H1 (cell line): ENCODE data around the gene ACTA2. TPM values are rescaled to one million over a fixed set of nuclear protein-coding genes. Genes with fewer than 3 reads are reported as not detected.

ENCODE experiments used
- CTCF ChIA-PET: fragments of 300-600 bp; sonication (Branson Sonifier 250); formaldehyde crosslinking; loops from one replicate; lab custom pipeline; 2021; ENCODE audit not compliant: partially characterized antibody; lab: Charles Lee
- POLR2A ChIA-PET: fragments of 300-600 bp; sonication (Branson Sonifier 250); formaldehyde crosslinking; loops from one replicate; lab custom pipeline; 2021; ENCODE audit warnings: inconsistent platforms; ENCODE audit not compliant: partially characterized antibody; lab: Charles Lee
- DNase-seq, 2 experiments: peaks; one replicate each; pipeline versions ENCODE4 v3.0.0 to v3.0.0-alpha.2; 2010 to 2022; ENCODE audit warnings: low spot score in 2 of 2, low read depth in 1 of 2, mixed read lengths in 1 of 2
- FAIRE-seq: peaks from 2 replicates; lab custom pipeline; 2011; peaks lifted over from hg19 to GRCh38; lab: Jason Lieb, UNC
- H2AFZ ChIP-seq: 2 replicates; pipeline ENCODE4 v1.8.1; 2012; ENCODE audit warnings: low read length, inconsistent platforms
- H2AK5ac ChIP-seq: 2 replicates; pipeline ENCODE4 v1.6.1; 2013; ENCODE audit warnings: low read depth, low read length
- H2BK120ac ChIP-seq: replicated peaks from 2 replicates; pipeline ENCODE3; 2013; ENCODE audit warnings: low read depth, low read length, inconsistent platforms
- H2BK12ac ChIP-seq: 2 replicates; pipeline ENCODE4 v1.6.1; 2013; ENCODE audit warnings: low read depth, low read length
- H2BK15ac ChIP-seq: 2 replicates; pipeline ENCODE4 v1.6.1; 2013; ENCODE audit warnings: low read length
- H2BK20ac ChIP-seq: 2 replicates; pipeline ENCODE4 v1.6.1; 2013; ENCODE audit warnings: low read length
- H2BK5ac ChIP-seq: 2 replicates; pipeline ENCODE4 v1.6.1; 2013; ENCODE audit warnings: low read depth, low read length
- H3K14ac ChIP-seq: 2 replicates; pipeline ENCODE4 v1.6.1; 2013; ENCODE audit warnings: inconsistent platforms; ENCODE audit not compliant: insufficient read length
- H3K18ac ChIP-seq: 2 replicates; pipeline ENCODE4 v1.6.1; 2013; ENCODE audit warnings: low read length; ENCODE audit errors: extremely low read depth
- H3K23ac ChIP-seq: 2 replicates; pipeline ENCODE4 v1.6.1; 2013; ENCODE audit warnings: inconsistent platforms; ENCODE audit not compliant: insufficient read length
- H3K23me2 ChIP-seq: 2 replicates; pipeline ENCODE4 v1.6.1; 2013; ENCODE audit warnings: low read depth, low read length
- H3K27ac ChIP-seq: 2 replicates; pipeline ENCODE4 v1.6.1; 2011; ENCODE audit warnings: low read depth, low read length, inconsistent platforms
- H3K27me3 ChIP-seq, 4 experiments: replicated peaks in 1 of 4; 1 replicate in 1 of 4; 2 replicates in 3 of 4; pipeline versions ENCODE4 v1.6.1 to v1.8.1; 2011 to 2013; ENCODE audit warnings: low read length in 3 of 4, mild to moderate bottlenecking in 3 of 4, inconsistent platforms in 2 of 4, mixed read lengths in 2 of 4, moderate library complexity in 1 of 4; ENCODE audit not compliant: control insufficient read depth in 3 of 4, insufficient read depth in 3 of 4; ENCODE audit errors: extremely low read depth in 1 of 4
- H3K36me3 ChIP-seq, 4 experiments: 2 replicates each; pipeline versions ENCODE4 v1.6.1 to v1.8.1; 2011 to 2013; ENCODE audit warnings: mild to moderate bottlenecking in 4 of 4, low read length in 3 of 4, moderate library complexity in 2 of 4, control low read depth in 1 of 4, inconsistent platforms in 1 of 4; ENCODE audit not compliant: insufficient read depth in 4 of 4, control insufficient read depth in 2 of 4
- H3K4ac ChIP-seq: replicated peaks from 2 replicates; pipeline ENCODE3; 2013; ENCODE audit warnings: low read length, low read depth, mixed read lengths, inconsistent platforms; ENCODE audit not compliant: insufficient read length
- H3K4me1 ChIP-seq, 4 experiments: replicated peaks in 1 of 4; 1 replicate in 1 of 4; 2 replicates in 3 of 4; pipeline versions ENCODE4 v1.6.1 to v1.8.1; 2011 to 2013; ENCODE audit warnings: low read length in 3 of 4, inconsistent platforms in 2 of 4, mixed read lengths in 1 of 4; ENCODE audit not compliant: insufficient read depth in 4 of 4, control insufficient read depth in 3 of 4
- H3K4me2 ChIP-seq, 2 experiments: 2 replicates each; pipeline versions ENCODE4 v1.6.1 to v1.8.1; 2011 to 2013; ENCODE audit warnings: low read depth in 2 of 2, low read length in 2 of 2, control low read depth in 1 of 2, inconsistent platforms in 1 of 2, mild to moderate bottlenecking in 1 of 2; ENCODE audit not compliant: insufficient read depth in 1 of 2
- H3K4me3 ChIP-seq, 4 experiments: fragments of 200-600, 300-600 bp in 1 of 4; sonication (generic), shearing (Covaris generic), sonication (Bioruptor Twin) in 1 of 4; 2 replicates each; pipeline versions ENCODE4 v1.5.1 to v1.8.1; 2011 to 2016; ENCODE audit warnings: low read length in 4 of 4, low read depth in 3 of 4, control low read depth in 2 of 4, inconsistent platforms in 2 of 4, mild to moderate bottlenecking in 2 of 4, mixed read lengths in 1 of 4, moderate library complexity in 1 of 4; ENCODE audit not compliant: insufficient read depth in 2 of 4; ENCODE audit errors: extremely low read depth in 1 of 4
- H3K56ac ChIP-seq: replicated peaks from 2 replicates; pipeline ENCODE3; 2013; ENCODE audit warnings: low read depth, mild to moderate bottlenecking, mixed read lengths, low read length, inconsistent platforms; ENCODE audit not compliant: insufficient read length
- H3K79me1 ChIP-seq: 2 replicates; pipeline ENCODE4 v1.6.1; 2013; ENCODE audit warnings: low read depth, low read length, control low read depth
- H3K79me2 ChIP-seq, 2 experiments: 2 replicates each; pipeline versions ENCODE4 v1.6.1 to v1.8.1; 2012 to 2013; ENCODE audit warnings: low read length in 2 of 2, mild to moderate bottlenecking in 2 of 2, inconsistent platforms in 1 of 2; ENCODE audit not compliant: insufficient read depth in 2 of 2, control insufficient read depth in 1 of 2
- H3K9ac ChIP-seq, 4 experiments: replicated peaks in 1 of 4; 1 replicate in 1 of 4; 2 replicates in 3 of 4; pipeline versions ENCODE4 v1.6.1 to v1.8.1; 2011 to 2013; ENCODE audit warnings: low read depth in 3 of 4, low read length in 3 of 4, control low read depth in 2 of 4, mild to moderate bottlenecking in 2 of 4, moderate library complexity in 2 of 4, inconsistent platforms in 1 of 4; ENCODE audit errors: extremely low read depth in 1 of 4
- H3K9me3 ChIP-seq, 2 experiments: 2 replicates each; pipeline versions ENCODE4 v1.6.1 to v1.8.1; 2012 to 2013; ENCODE audit warnings: mild to moderate bottlenecking in 2 of 2, moderate library complexity in 2 of 2, control low read depth in 1 of 2, inconsistent platforms in 1 of 2, low read depth in 1 of 2, low read length in 1 of 2, mixed read lengths in 1 of 2; ENCODE audit not compliant: insufficient read depth in 2 of 2
- H4K20me1 ChIP-seq, 2 experiments: replicated peaks in 1 of 2; 2 replicates each; pipeline versions ENCODE3 to v1.8.1; 2011 to 2013; ENCODE audit warnings: inconsistent platforms in 2 of 2, low read length in 2 of 2, mild to moderate bottlenecking in 1 of 2; ENCODE audit not compliant: insufficient read depth in 2 of 2, control insufficient read depth in 1 of 2
- H4K5ac ChIP-seq: 2 replicates; pipeline ENCODE4 v1.6.1; 2013; ENCODE audit warnings: low read length, low read depth, mixed read lengths, inconsistent platforms; ENCODE audit not compliant: insufficient read length
- H4K8ac ChIP-seq: 2 replicates; pipeline ENCODE4 v1.8.0; 2013; ENCODE audit warnings: mild to moderate bottlenecking, moderate library complexity, low read length, inconsistent platforms; ENCODE audit not compliant: insufficient read depth; ENCODE audit errors: extremely low read depth
- H4K91ac ChIP-seq: replicated peaks from 2 replicates; pipeline ENCODE3; 2013; ENCODE audit warnings: low read length, mixed read lengths, inconsistent platforms; ENCODE audit not compliant: insufficient read length
- KDM4A ChIP-seq: IDR thresholded peaks from one replicate; pipeline ENCODE4 v1.7.1; 2012; ENCODE audit warnings: low read depth, mild to moderate bottlenecking, moderate library complexity, low read length, inconsistent platforms; ENCODE audit not compliant: severe bottlenecking
- MAFK ChIP-seq: IDR thresholded peaks from 2 replicates; pipeline ENCODE4 v1.6.1; 2012; ENCODE audit warnings: low read depth, mild to moderate bottlenecking, improper control_type of control experiment, low read length
- SIN3A ChIP-seq, 2 experiments: IDR thresholded peaks in 1 of 2; conservative IDR thresholded peaks in 1 of 2; 2 replicates each; pipeline ENCODE4 v1.6.1; 2011 to 2012; ENCODE audit warnings: low read length in 2 of 2, improper control_type of control experiment in 1 of 2, low read depth in 1 of 2, mild to moderate bottlenecking in 1 of 2
- SUZ12 ChIP-seq: fragments of 200-600 bp; sonication (generic); IDR thresholded peaks from 2 replicates; pipeline ENCODE4 v1.6.1; 2012; ENCODE audit warnings: mild to moderate bottlenecking, inconsistent platforms, low read length, moderate library complexity, mixed read lengths
- WGBS, 2 experiments: shearing (Covaris generic) in 1 of 2; methylation state at CpG; one replicate each; pipeline versions ENCODE4 v1.1.6 to v1.1.7; 2013 to 2015; ENCODE audit warnings: low lambda C conversion rate in 2 of 2, mixed read lengths in 2 of 2, inconsistent platforms in 1 of 2, low coverage in 1 of 2, missing lambda C conversion rate in 1 of 2; ENCODE audit not compliant: insufficient replicate concordance in 2 of 2, insufficient coverage in 1 of 2, insufficient read length in 1 of 2; ENCODE audit errors: extremely low coverage in 1 of 2, missing lambda C conversion rate in 1 of 2; 5-methylcytosine and 5-hydroxymethylcytosine counted together
- polyA plus RNA-seq, 7 experiments: library from polyadenylated mRNA; depleted of rRNA in 3 of 7; stranded (reverse) in 5 of 7; unstranded in 2 of 7; fragments of >200 nt in 5 of 7; fragments of 200-250 nt in 2 of 7; gene quantifications; 1 replicate in 5 of 7; 2 replicates in 1 of 7; 4 replicates in 1 of 7; pipeline versions ENCODE4 v1.2.1 to v1.2.3, GENCODE V29; 2011 to 2013; ENCODE audit warnings: missing spikeins in 2 of 7, mixed read lengths in 2 of 7
- total RNA-seq: library from RNA; stranded (reverse); fragmentation: NEBNext Ultra II Directional; extraction: Animal tissue kit (Norgen Biotek cat#: 25700); gene quantifications from 2 replicates; pipeline ENCODE4 v1.2.1, GENCODE V29; 2021

The ACTA2 gene
- total and polyA plus RNA-seq, 2 of the 8 experiments (the other 6 are each of a cell fraction or from before 2014, with no cell fraction given): 3.5 to 8.9 TPM

- Histone ChIP-seq H2BK120ac (no peak overlapping the region), H3K9me3 (no peaks in the 10 kb centered on the region), H3K79me2 (no peaks in the 10 kb centered on the region; a peak in 1 of 4 replicates), H3K27ac (no peak overlapping the region), H3K4me1 (peaks cover 0 to 9% (median under 1%) of the 10 kb centered on the region in 4 experiments; a peak in 2 of 7 replicates), H3K23ac (no peak overlapping the region), H3K56ac (no peak overlapping the region), H3K79me1 (no peaks in the 10 kb centered on the region), H3K4ac (no peak overlapping the region), H3K18ac (no peak overlapping the region), H3K23me2 (peaks cover 7% of the 10 kb centered on the region; the same call in 1 of the 2 replicates), H2BK5ac (no peak overlapping the region), H4K8ac (no peak overlapping the region), H3K27me3 (peaks cover 0 to 13% (median 7%) of the 10 kb centered on the region in 4 experiments; a peak in 6 of 7 replicates), H4K20me1 (no peaks in the 10 kb centered on the region), H3K36me3 (no peaks in the 10 kb centered on the region), H3K14ac (no peak overlapping the region), H2AK5ac (no peak overlapping the region), H3K4me3 (peak overlapping the region in 1 of 4 experiments; percentile 41; a peak in 2 of 8 replicates), H4K91ac (no peak overlapping the region), H2BK15ac (no peak overlapping the region), H3K9ac (no peak overlapping the region), H2BK12ac (no peak overlapping the region), H2BK20ac (no peak overlapping the region), H2AFZ (no peak overlapping the region), H4K5ac (no peak overlapping the region), H3K4me2 (peak overlapping the region in 1 of 2 experiments; percentile 57; a peak in 3 of 4 replicates)
- no peak for TF ChIP-seq SUZ12
- no peak for TF ChIP-seq SIN3A (conservative IDR thresholded peaks at IDR 0.05 in 1 of 2, IDR thresholded peaks at IDR 0.05 in 1 of 2; ENCODE audit: low read depth in 1 of 2, low read length in 2 of 2)
- no peak for TF ChIP-seq KDM4A
- TF ChIP-seq MAFK: 0 out of 2 replicates have a peak, but pooled peaks have one; percentile 6
- DNase-seq (no peak), FAIRE-seq (no peak)
- ChIA-PET CTCF (interaction anchor here (0.6 to 2.2 kb wide), 10 partner anchors 10 to 223 kb away, joined by 3 to 9 read pairs (median 4); no protein-coding TSS in a partner anchor), POLR2A (no interaction called here)
- 59% methylated on average over 3 of the region's 3 CpGs; no CpG with 5 or more reads in 1 of the 2 experiments for WGBS, 2 experiments
These were observed 40.5 kb upstream of the ACTA2 start for GRCh38 chr10:88992921-88993524.
